ENCODE data around the gene BLM. TPM values are rescaled to one million over a fixed set of nuclear protein-coding genes. Genes with fewer than 3 reads are reported as not detected.

Gene BLM
- total RNA-seq, 2 donors from 2014 or later: 29.6 to 34.9 TPM

GRCh38 chr15:90862964-90863778, 146.0 kb downstream of the BLM start:
- Mint-ChIP-seq H3K9me3 (no peaks in the 10 kb centered on the region), H3K4me1 (peaks cover 30% of the 10 kb centered on the region), H3K4me3 (no peak overlapping the region), H3K36me3 (ENCODE audit: low read depth) (no peaks in the 10 kb centered on the region), H3K27me3 (ENCODE audit: insufficient read depth) (no peaks in the 10 kb centered on the region), H3K27ac (peak overlapping the region; percentile 31)
- Histone ChIP-seq H3K4me1 (ENCODE audit: control insufficient read depth, insufficient read depth, low read length) (peaks cover 12% of the 10 kb centered on the region), H3K9me3 (ENCODE audit: control insufficient read depth, low read length) (no peaks in the 10 kb centered on the region), H3K9ac (ENCODE audit: extremely low read depth, low read length, poor library complexity, severe bottlenecking) (no peak overlapping the region), H3K36me3 (ENCODE audit: control insufficient read depth, insufficient read depth, low read length) (no peaks in the 10 kb centered on the region), H3K4me3 (ENCODE audit: low read length) (no peak overlapping the region), H3K27me3 (ENCODE audit: control insufficient read depth, insufficient read depth, low read length, poor library complexity, severe bottlenecking) (no peaks in the 10 kb centered on the region), H3K27ac (ENCODE audit: low read depth, low read length) (no peak overlapping the region)
- no peak for TF ChIP-seq CTCF (conservative IDR thresholded peaks at IDR 0.05)
- 77 to 88% methylated on average over 4 to 5 of the region's 5 CpGs for WGBS, 2 experiments (ENCODE audit: insufficient coverage in 1 of 2, insufficient read length in 1 of 2)
- no peak for DNase-seq

GRCh38 chr15:90863987-90864386, 146.8 kb downstream of the BLM start:
- H3K4me3 Mint-ChIP-seq: no peak overlapping the region
- H3K27ac ChIP-seq (ENCODE audit: low read depth, low read length): no peak overlapping the region
- 90 to 91% methylated on average over 4 of the region's 4 CpGs for WGBS, 2 experiments (ENCODE audit: insufficient coverage in 1 of 2, insufficient read length in 1 of 2)
- H3K9ac ChIP-seq (ENCODE audit: extremely low read depth, low read length, poor library complexity, severe bottlenecking): no peak overlapping the region
- H3K27me3 ChIP-seq (ENCODE audit: control insufficient read depth, insufficient read depth, low read length, poor library complexity, severe bottlenecking): no peaks in the 10 kb centered on the region
- no peaks in the 10 kb centered on the region for H3K27me3 Mint-ChIP-seq (ENCODE audit: insufficient read depth)
- no peak overlapping the region for H3K4me3 ChIP-seq (ENCODE audit: low read length)
- no peak for DNase-seq
- H3K9me3 ChIP-seq (ENCODE audit: control insufficient read depth, low read length): no peaks in the 10 kb centered on the region
- H3K4me1 ChIP-seq (ENCODE audit: control insufficient read depth, insufficient read depth, low read length): peaks cover 18% of the 10 kb centered on the region
- no peaks in the 10 kb centered on the region for H3K36me3 Mint-ChIP-seq (ENCODE audit: low read depth)
- no peaks in the 10 kb centered on the region for H3K36me3 ChIP-seq (ENCODE audit: control insufficient read depth, insufficient read depth, low read length)
- no peaks in the 10 kb centered on the region for H3K9me3 Mint-ChIP-seq
- TF ChIP-seq CTCF (conservative IDR thresholded peaks at IDR 0.05): no peak
- peaks cover 38% of the 10 kb centered on the region for H3K4me1 Mint-ChIP-seq
- H3K27ac Mint-ChIP-seq: no peak overlapping the region

DNA sequence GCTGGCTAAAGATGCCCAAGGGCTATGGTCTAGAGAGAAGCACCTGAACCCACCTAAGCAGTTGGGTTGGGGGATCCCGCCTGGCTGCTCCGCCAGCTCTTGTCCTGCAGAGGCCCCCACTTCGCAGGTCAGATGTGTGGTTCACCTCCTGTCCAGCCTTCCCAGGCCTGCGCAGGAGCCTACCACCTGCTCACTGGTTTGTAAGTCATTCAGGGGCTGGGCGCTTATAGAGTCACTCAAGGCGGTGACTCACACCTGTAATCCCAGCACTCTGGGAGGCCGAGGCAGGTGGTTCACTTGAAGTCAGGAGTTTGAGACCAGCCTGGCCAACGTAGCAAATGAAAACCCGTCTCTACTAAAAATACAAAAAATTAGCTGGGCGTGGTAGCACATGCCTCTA, 147.4 kb downstream of the BLM start:
- H3K27me3 Mint-ChIP-seq (ENCODE audit: insufficient read depth): no peaks in the 10 kb centered on the region
- H3K9me3 Mint-ChIP-seq: no peaks in the 10 kb centered on the region
- WGBS, 2 experiments (ENCODE audit: insufficient coverage in 1 of 2, insufficient read length in 1 of 2): 94% methylated on average over 10 of the region's 10 CpGs
- H3K36me3 Mint-ChIP-seq (ENCODE audit: low read depth): no peaks in the 10 kb centered on the region
- H3K4me3 Mint-ChIP-seq: no peak overlapping the region
- Histone ChIP-seq H3K4me1 (ENCODE audit: control insufficient read depth, insufficient read depth, low read length) (peaks cover 19% of the 10 kb centered on the region), H3K4me3 (ENCODE audit: low read length) (no peak overlapping the region), H3K9me3 (ENCODE audit: control insufficient read depth, low read length) (no peaks in the 10 kb centered on the region), H3K27ac (ENCODE audit: low read depth, low read length) (no peak overlapping the region), H3K27me3 (ENCODE audit: control insufficient read depth, insufficient read depth, low read length, poor library complexity, severe bottlenecking) (no peaks in the 10 kb centered on the region), H3K36me3 (ENCODE audit: control insufficient read depth, insufficient read depth, low read length) (no peaks in the 10 kb centered on the region), H3K9ac (ENCODE audit: extremely low read depth, low read length, poor library complexity, severe bottlenecking) (no peak overlapping the region)
- peak; percentile 23 for TF ChIP-seq CTCF (conservative IDR thresholded peaks at IDR 0.05)
- H3K4me1 Mint-ChIP-seq: peaks cover 38% of the 10 kb centered on the region
- H3K27ac Mint-ChIP-seq: no peak overlapping the region
- DNase-seq: peak; percentile 71

All from endodermal cell (in vitro differentiated cells).